Keratinocyte (primary cell): ENCODE measurements around the gene RAP1GAP2. TPM values are rescaled to one million over a fixed set of nuclear protein-coding genes. Genes with fewer than 3 reads are reported as not detected.

Experiments
- DNase-seq: peaks from one replicate; pipeline ENCODE4 v3.0.0-alpha.2; 2011; ENCODE audit warnings: low read depth, missing footprints, low spot score
- FAIRE-seq: peaks from 2 replicates; lab custom pipeline; 2011; peaks lifted over from hg19 to GRCh38; lab: Jason Lieb, UNC
- H2AFZ ChIP-seq: 2 replicates; pipeline ENCODE4 v1.6.0; 2012; ENCODE audit warnings: low read length, control low read depth, inconsistent platforms; ENCODE audit not compliant: control insufficient read depth
- H3K27ac ChIP-seq: 2 replicates; pipeline ENCODE4 v1.5.1; 2011; ENCODE audit warnings: low read length; ENCODE audit not compliant: control insufficient read depth, insufficient read depth
- H3K27me3 ChIP-seq: 3 replicates; pipeline ENCODE4 v1.6.0; 2011; ENCODE audit warnings: low read length; ENCODE audit not compliant: control insufficient read depth, insufficient read depth; ENCODE audit errors: extremely low read depth
- H3K36me3 ChIP-seq, 2 experiments: 2 replicates in 1 of 2; 3 replicates in 1 of 2; pipeline ENCODE4 v1.5.1; 2011; ENCODE audit warnings: low read length in 2 of 2, mild to moderate bottlenecking in 1 of 2; ENCODE audit not compliant: control insufficient read depth in 2 of 2, insufficient read depth in 2 of 2; ENCODE audit errors: extremely low read depth in 1 of 2
- H3K4me1 ChIP-seq: 3 replicates; pipeline ENCODE4 v1.5.1; 2011; ENCODE audit warnings: low read length; ENCODE audit not compliant: control insufficient read depth, insufficient read depth; ENCODE audit errors: extremely low read depth
- H3K4me2 ChIP-seq: 3 replicates; pipeline ENCODE4 v1.6.0; 2011; ENCODE audit warnings: low read depth, low read length; ENCODE audit not compliant: control insufficient read depth, insufficient read depth; ENCODE audit errors: extremely low read depth
- H3K4me3 ChIP-seq, 3 experiments: fragments of 200-600 bp in 1 of 3; sonication (generic) in 1 of 3; 2 replicates in 2 of 3; 3 replicates in 1 of 3; pipeline ENCODE4 v1.5.1; 2011 to 2016; ENCODE audit warnings: low read length in 3 of 3, mild to moderate bottlenecking in 3 of 3, control low read depth in 2 of 3, inconsistent platforms in 1 of 3, low read depth in 1 of 3, mixed read lengths in 1 of 3, mixed run types in 1 of 3, moderate library complexity in 1 of 3; ENCODE audit not compliant: control insufficient read depth in 2 of 3, insufficient read depth in 2 of 3; ENCODE audit errors: extremely low read depth in 1 of 3
- H3K79me2 ChIP-seq: 2 replicates; pipeline ENCODE4 v1.6.0; 2012; ENCODE audit warnings: low read length; ENCODE audit not compliant: control insufficient read depth, insufficient read depth
- H3K9ac ChIP-seq: 3 replicates; pipeline ENCODE4 v1.6.0; 2011; ENCODE audit warnings: low read length; ENCODE audit not compliant: control insufficient read depth, insufficient read depth; ENCODE audit errors: extremely low read depth
- H3K9me1 ChIP-seq: 3 replicates; pipeline ENCODE4 v1.6.0; 2011; ENCODE audit warnings: low read length; ENCODE audit not compliant: control insufficient read depth, insufficient read depth; ENCODE audit errors: extremely low read depth
- H3K9me3 ChIP-seq: 2 replicates; pipeline ENCODE4 v1.5.1; 2012; ENCODE audit warnings: low read depth, low read length; ENCODE audit not compliant: control insufficient read depth
- H4K20me1 ChIP-seq: 3 replicates; pipeline ENCODE4 v1.6.0; 2011; ENCODE audit warnings: low read length; ENCODE audit not compliant: control insufficient read depth, insufficient read depth; ENCODE audit errors: extremely low read depth
- EZH2 ChIP-seq: IDR thresholded peaks from one replicate; pipeline ENCODE4 v1.6.1; 2012; ENCODE audit warnings: inconsistent platforms, mild to moderate bottlenecking, low read length, moderate library complexity
- dilution Hi-C: fragments of 300-500 bp; cut with MboI; formaldehyde crosslinking; loops from one replicate; pipeline ENCODE4 v1.7.0; 2020; ENCODE audit warnings: low sequenced_read_pairs; ENCODE audit not compliant: extremely low pct_ligation_motif_present
- polyA plus RNA-seq, 5 experiments: library from polyadenylated mRNA; depleted of rRNA in 3 of 5; stranded (reverse) in 3 of 5; stranded (forward) in 1 of 5; unstranded in 1 of 5; fragments of >200 nt; gene quantifications; 1 replicate in 1 of 5; 2 replicates in 3 of 5; 3 replicates in 1 of 5; pipeline versions ENCODE4 v1.2.1 to v1.2.3, GENCODE V29; 2011 to 2012; ENCODE audit warnings: missing spikeins in 2 of 5, low read depth in 1 of 5, low replicate concordance in 1 of 5
- TF ChIP-seq, protein P1 (sequence below), 3 experiments: IDR thresholded peaks in 1 of 3; conservative IDR thresholded peaks in 1 of 3; optimal IDR thresholded peaks in 1 of 3; 2 replicates in 2 of 3; 3 replicates in 1 of 3; pipeline versions ENCODE3 to v1.5.1; 2011; ENCODE audit warnings: low read length in 3 of 3, mild to moderate bottlenecking in 3 of 3, moderate library complexity in 2 of 3, control low read depth in 1 of 3, inconsistent platforms in 1 of 3; ENCODE audit not compliant: insufficient read depth in 2 of 3; ENCODE audit errors: extremely low read depth in 1 of 3

RAP1GAP2 gene
- polyA plus RNA-seq, 1 donor (not counting 4 experiments of a cell fraction or from before 2014, with no cell fraction given): 13.6 TPM

GRCh38 chr17:2959371-2960130, 163.3 kb downstream of the RAP1GAP2 start:
- Histone ChIP-seq H3K4me2 (no peak overlapping the region), H4K20me1 (no peaks in the 10 kb centered on the region), H3K9ac (no peak overlapping the region), H3K36me3 (peaks cover 0 to 8% of the 10 kb centered on the region in 2 experiments), H2AFZ (no peak overlapping the region), H3K9me1 (peaks cover 8% of the 10 kb centered on the region), H3K27ac (no peak overlapping the region), H3K79me2 (peaks cover 12% of the 10 kb centered on the region), H3K4me1 (peaks cover 50% of the 10 kb centered on the region), H3K4me3 (no peak overlapping the region), H3K27me3 (no peaks in the 10 kb centered on the region), H3K9me3 (no peaks in the 10 kb centered on the region)
- FAIRE-seq (no peak), DNase-seq (no peak)
- dilution Hi-C loops: no loop called here
- TF ChIP-seq EZH2: no peak
- TF ChIP-seq, protein P1, sequence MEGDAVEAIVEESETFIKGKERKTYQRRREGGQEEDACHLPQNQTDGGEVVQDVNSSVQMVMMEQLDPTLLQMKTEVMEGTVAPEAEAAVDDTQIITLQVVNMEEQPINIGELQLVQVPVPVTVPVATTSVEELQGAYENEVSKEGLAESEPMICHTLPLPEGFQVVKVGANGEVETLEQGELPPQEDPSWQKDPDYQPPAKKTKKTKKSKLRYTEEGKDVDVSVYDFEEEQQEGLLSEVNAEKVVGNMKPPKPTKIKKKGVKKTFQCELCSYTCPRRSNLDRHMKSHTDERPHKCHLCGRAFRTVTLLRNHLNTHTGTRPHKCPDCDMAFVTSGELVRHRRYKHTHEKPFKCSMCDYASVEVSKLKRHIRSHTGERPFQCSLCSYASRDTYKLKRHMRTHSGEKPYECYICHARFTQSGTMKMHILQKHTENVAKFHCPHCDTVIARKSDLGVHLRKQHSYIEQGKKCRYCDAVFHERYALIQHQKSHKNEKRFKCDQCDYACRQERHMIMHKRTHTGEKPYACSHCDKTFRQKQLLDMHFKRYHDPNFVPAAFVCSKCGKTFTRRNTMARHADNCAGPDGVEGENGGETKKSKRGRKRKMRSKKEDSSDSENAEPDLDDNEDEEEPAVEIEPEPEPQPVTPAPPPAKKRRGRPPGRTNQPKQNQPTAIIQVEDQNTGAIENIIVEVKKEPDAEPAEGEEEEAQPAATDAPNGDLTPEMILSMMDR (optimal IDR thresholded peaks at IDR 0.05 in 1 of 3, IDR thresholded peaks at IDR 0.05 in 1 of 3, conservative IDR thresholded peaks at IDR 0.05 in 1 of 3; ENCODE audit: extremely low read depth in 1 of 3, insufficient read depth in 2 of 3, low read length in 3 of 3): no peak

DNA sequence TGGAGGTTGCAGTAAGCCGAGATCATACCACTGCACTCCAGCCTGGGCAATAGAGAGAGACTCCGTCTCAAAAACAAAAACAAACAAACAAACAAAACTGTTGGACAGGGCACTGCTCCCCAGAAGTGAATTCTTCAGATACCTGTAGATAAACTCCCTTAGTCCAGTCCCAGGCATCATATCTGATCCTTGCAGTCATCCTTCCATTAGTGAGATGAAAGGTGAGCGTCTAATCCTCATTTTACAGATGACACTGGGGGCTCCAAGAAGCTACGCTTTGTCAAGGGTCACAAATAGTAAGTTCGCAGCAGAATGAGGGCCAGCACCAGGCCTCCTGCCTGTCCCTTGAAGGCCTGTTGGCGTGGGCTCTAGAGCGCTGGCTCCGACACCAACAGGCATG, 165.2 kb downstream of the RAP1GAP2 start:
- no peak overlapping the region for H2AFZ ChIP-seq
- no peaks in the 10 kb centered on the region for H4K20me1 ChIP-seq
- peaks cover 8% of the 10 kb centered on the region for H3K79me2 ChIP-seq
- H3K4me2 ChIP-seq: no peak overlapping the region
- peaks cover 2 to 8% of the 10 kb centered on the region in 2 experiments for H3K36me3 ChIP-seq
- dilution Hi-C loops: no loop called here
- H3K9me3 ChIP-seq: no peaks in the 10 kb centered on the region
- peaks cover 8% of the 10 kb centered on the region for H3K9me1 ChIP-seq
- H3K4me1 ChIP-seq: peaks cover 51% of the 10 kb centered on the region
- no peaks in the 10 kb centered on the region for H3K27me3 ChIP-seq
- no peak for DNase-seq
- FAIRE-seq: no peak
- H3K27ac ChIP-seq: no peak overlapping the region
- TF ChIP-seq, protein P1 (optimal IDR thresholded peaks at IDR 0.05 in 1 of 3, IDR thresholded peaks at IDR 0.05 in 1 of 3, conservative IDR thresholded peaks at IDR 0.05 in 1 of 3; ENCODE audit: extremely low read depth in 1 of 3, insufficient read depth in 2 of 3, low read length in 3 of 3): no peak
- no peak for TF ChIP-seq EZH2
- no peak overlapping the region for H3K9ac ChIP-seq
- no peak overlapping the region for H3K4me3 ChIP-seq
